AG09309 (cell line): ENCODE results near the gene GOLGA5.

Experiments used
- DNase-seq: peaks from one replicate; pipeline ENCODE4 v3.0.0-alpha.2; 2010; ENCODE audit warnings: low read depth
- H3K4me3 ChIP-seq: 2 replicates; pipeline ENCODE4 v1.5.1; 2011; ENCODE audit warnings: mild to moderate bottlenecking, low read depth, low read length, moderate library complexity; ENCODE audit not compliant: control insufficient read depth
- TF ChIP-seq, protein P1 (sequence below): IDR thresholded peaks from 2 replicates; pipeline ENCODE4 v1.5.1; 2011; ENCODE audit warnings: mild to moderate bottlenecking, low read depth, low read length, inconsistent platforms; ENCODE audit not compliant: insufficient read depth, control insufficient read depth; ENCODE audit errors: missing control alignments

The GOLGA5 gene

DNA sequence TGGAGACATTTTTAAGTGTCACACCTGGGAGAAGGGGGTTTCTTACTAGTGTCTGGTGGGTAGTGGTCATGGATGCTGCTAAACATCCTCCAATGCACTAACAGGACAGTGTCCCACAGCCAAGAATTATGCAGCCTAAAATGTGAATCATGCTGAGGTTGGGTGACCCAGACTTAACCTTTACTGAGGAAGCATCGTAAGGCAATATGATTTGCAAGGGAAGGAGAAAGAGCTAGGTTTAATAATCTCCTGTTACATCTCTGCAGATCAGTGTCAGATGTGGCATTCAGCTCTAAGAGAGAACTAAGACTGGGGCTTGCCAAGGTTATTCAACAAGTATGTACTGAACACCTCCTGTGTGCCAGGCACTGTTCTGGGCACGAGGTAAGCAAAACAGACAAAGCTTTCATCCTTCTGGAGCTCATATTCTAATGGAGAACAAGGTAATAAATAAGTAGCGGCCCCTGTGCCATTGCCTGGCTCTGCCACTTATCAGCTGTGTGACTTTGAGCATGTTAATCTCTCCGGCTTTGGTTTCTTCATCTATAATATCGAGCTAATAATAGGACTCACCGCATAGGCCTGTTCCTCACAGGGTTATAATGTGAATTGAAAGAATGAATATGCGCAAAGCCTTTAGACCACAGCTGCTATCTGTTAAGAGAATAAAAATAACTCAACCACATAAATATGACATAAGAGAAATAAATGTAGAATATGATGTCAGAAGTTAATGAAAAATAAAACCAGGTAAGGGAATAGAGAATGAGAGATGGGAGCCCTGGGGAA is 13.5 kb upstream of the GOLGA5 start:
- H3K4me3 ChIP-seq, result no peak overlapping the region
- DNase-seq, result no peak
- TF ChIP-seq, protein P1, sequence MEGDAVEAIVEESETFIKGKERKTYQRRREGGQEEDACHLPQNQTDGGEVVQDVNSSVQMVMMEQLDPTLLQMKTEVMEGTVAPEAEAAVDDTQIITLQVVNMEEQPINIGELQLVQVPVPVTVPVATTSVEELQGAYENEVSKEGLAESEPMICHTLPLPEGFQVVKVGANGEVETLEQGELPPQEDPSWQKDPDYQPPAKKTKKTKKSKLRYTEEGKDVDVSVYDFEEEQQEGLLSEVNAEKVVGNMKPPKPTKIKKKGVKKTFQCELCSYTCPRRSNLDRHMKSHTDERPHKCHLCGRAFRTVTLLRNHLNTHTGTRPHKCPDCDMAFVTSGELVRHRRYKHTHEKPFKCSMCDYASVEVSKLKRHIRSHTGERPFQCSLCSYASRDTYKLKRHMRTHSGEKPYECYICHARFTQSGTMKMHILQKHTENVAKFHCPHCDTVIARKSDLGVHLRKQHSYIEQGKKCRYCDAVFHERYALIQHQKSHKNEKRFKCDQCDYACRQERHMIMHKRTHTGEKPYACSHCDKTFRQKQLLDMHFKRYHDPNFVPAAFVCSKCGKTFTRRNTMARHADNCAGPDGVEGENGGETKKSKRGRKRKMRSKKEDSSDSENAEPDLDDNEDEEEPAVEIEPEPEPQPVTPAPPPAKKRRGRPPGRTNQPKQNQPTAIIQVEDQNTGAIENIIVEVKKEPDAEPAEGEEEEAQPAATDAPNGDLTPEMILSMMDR, result no peak

DNA sequence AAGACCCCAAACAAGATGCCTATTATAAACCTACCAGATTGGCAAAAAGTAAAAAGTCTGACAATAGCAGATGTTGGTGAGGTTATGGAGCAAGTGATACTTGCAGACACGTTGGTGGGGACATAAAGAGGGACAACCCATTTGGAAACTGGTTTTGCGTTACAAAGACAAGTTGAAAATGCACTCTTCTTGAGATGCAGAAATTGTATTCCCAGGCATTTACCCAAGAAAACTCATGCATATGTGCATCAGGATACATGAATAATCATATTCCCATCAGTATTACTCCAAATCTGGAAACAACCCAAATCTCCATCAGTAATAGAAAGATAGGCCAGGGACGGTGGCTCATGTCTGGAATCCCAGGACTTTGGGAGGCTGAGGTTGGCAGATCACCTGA is 12.8 kb upstream of the GOLGA5 start:
- DNase-seq, result no peak
- TF ChIP-seq, protein P1, result no peak
- no peak overlapping the region for H3K4me3 ChIP-seq

DNA sequence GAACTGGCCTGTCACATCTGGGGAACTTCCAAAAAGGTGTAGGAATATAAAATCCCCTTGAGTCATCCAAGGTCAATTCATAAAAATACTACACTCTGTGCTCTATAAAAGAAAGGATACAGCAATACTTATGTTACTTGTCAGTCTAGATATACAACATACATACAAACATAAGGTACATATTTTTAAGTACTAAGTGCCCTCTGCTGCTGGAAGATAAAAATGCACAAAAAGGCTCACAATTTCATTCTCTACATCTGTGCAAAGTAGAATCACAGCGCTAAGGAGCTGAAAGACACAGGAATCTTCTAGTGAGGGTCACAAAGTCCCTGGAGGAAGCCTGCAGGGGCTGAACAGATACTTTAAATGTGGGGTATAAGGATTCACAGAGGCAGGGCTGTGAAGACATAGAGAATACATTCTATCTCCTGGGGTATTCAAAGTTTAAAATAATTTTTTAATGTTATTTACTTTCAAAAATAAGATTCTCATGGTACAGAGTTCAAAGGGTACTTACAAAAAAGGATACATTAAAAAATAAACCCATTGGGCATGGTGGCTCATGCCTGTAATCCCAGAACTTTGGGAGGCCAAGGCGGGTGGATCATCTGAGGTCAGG is 10.2 kb upstream of the GOLGA5 start:
- peak; percentile 50 for DNase-seq
- TF ChIP-seq, protein P1, result peak; percentile 41
- H3K4me3 ChIP-seq, result no peak overlapping the region

DNA sequence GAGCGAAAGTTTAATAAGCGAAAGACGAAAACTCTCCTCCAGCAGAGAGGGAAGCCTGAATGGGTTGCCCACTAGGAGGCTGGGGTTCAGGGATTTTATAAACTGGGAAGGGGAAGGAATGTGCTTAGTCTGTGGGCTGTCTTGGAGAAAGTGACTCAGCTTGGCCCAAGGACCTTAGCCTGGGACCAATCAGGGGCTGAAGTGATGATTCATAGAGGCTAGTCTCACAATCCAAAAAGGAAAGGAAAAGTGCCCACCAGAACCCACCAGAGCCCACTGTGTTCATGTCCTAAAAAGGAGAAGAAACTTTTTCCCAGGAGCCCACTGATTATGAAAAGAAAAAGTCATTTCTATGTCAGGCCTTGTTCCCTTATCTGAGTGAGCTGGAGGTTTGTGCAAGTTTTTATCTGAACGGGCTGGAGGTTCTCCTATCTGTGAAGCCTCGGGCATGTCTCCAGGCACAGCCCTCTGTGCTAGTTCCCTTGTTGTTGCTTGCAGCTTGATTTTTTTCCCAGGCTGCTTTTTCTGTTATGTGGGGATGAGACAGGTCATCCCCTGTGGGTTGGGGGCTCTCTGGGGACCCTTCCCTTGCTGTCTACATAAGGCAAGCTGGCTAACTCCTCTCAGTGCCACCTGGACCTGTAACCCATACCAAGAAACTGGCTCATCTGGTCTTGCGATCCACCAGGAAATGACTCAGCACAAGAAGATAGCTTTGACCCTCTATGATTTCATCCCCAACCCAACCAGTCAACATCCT is 8.3 kb upstream of the GOLGA5 start:
- DNase-seq, result peak; percentile 47
- TF ChIP-seq, protein P1, result peak; percentile 35
- H3K4me3 ChIP-seq, result peak overlapping the region; percentile 9

DNA sequence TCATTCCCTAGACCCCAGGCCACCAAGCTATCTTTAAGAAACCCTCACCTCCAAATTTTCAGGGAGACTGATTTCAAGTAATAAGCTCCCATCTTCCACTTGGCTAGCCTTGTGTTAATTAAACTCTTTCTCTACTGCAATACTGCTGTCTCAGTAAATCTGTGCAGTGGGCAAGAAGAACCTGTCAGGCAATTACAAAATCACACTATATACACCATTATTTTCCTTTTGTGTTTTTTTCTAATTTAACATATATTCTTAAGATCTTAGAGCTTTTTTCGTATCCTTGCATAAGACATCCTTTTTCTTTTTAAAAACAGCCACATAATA is 7.7 kb upstream of the GOLGA5 start:
- no peak for DNase-seq
- no peak overlapping the region for H3K4me3 ChIP-seq
- TF ChIP-seq, protein P1, result no peak

DNA sequence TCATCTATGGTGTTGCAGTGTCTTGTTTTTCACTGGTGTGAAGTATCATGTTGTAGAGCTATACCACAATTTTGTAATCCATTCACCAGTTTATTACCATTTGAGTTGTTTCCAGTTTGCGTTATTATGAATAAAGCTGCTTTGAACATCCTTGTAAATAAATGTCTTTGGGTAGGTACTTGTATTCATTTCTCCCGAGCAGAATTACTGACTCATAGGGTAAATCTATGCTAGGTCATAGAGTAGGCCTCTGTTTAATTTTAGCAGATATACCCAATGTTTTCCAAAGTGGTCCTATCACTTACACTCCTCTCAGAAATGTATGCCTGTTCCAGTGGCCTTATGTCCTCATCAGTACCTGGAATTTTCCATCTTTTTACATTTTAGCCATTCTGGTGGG is 6.6 kb upstream of the GOLGA5 start:
- no peak for DNase-seq
- TF ChIP-seq, protein P1, result no peak
- no peak overlapping the region for H3K4me3 ChIP-seq
